ENCODE measurements around the gene DMBT1. TPM values are rescaled to one million over a fixed set of nuclear protein-coding genes. Genes with fewer than 3 reads are reported as not detected.

DMBT1 gene
- polyA plus RNA-seq, 1 donor (not counting 4 experiments of a cell fraction or from before 2014, with no cell fraction given), result 0.04 TPM

DNA sequence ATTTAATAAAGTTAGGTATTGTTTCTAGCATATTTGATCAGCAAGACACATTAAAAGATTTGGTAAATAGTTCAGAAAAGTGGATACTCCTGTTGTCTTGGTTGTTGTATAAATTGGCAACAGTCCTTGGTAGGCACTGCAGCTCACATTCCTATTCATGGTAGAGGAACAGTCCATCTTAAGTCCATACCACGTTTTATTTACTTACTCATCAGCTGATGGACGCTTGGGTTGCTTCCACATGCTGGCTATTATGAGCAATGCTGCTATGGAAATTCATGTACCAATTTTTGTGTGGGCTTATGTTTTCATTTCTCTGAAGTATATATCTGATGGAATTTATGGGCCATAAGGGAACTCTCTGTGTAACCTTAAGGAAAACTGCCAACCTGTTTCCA lies 95.8 kb downstream of the DMBT1 start:
- Histone ChIP-seq H3K27me3 (ENCODE audit: control insufficient read depth, extremely low read depth, insufficient read depth, low read length) (peaks cover 25% of the 10 kb centered on the region), H3K36me3 (ENCODE audit: control insufficient read depth in 2 of 2, extremely low read depth in 1 of 2, insufficient read depth in 2 of 2, low read length in 2 of 2) (no peaks in the 10 kb centered on the region), H3K4me2 (ENCODE audit: control insufficient read depth, extremely low read depth, insufficient read depth, low read depth, low read length) (no peak overlapping the region), H3K27ac (ENCODE audit: control insufficient read depth, insufficient read depth, low read length) (no peak overlapping the region), H2AFZ (ENCODE audit: control insufficient read depth, low read length) (no peak overlapping the region), H3K79me2 (ENCODE audit: control insufficient read depth, insufficient read depth, low read length) (no peaks in the 10 kb centered on the region), H4K20me1 (ENCODE audit: control insufficient read depth, extremely low read depth, insufficient read depth, low read length) (no peaks in the 10 kb centered on the region), H3K9me3 (ENCODE audit: control insufficient read depth, low read depth, low read length) (no peaks in the 10 kb centered on the region), H3K4me3 (ENCODE audit: control insufficient read depth in 2 of 3, extremely low read depth in 1 of 3, insufficient read depth in 2 of 3, low read depth in 1 of 3, low read length in 3 of 3) (no peak overlapping the region), H3K9ac (ENCODE audit: control insufficient read depth, extremely low read depth, insufficient read depth, low read length) (no peak overlapping the region), H3K4me1 (ENCODE audit: control insufficient read depth, extremely low read depth, insufficient read depth, low read length) (no peaks in the 10 kb centered on the region), H3K9me1 (ENCODE audit: control insufficient read depth, extremely low read depth, insufficient read depth, low read length) (no peaks in the 10 kb centered on the region)
- dilution Hi-C loops (cut with MboI; ENCODE audit: extremely low pct_ligation_motif_present, low sequenced_read_pairs), result no loop called here
- no peak for DNase-seq (ENCODE audit: low read depth, low spot score)
- FAIRE-seq, result no peak
- no peak for TF ChIP-seq EZH2 (IDR thresholded peaks at IDR 0.05; ENCODE audit: low read length)
- TF ChIP-seq, protein P1, sequence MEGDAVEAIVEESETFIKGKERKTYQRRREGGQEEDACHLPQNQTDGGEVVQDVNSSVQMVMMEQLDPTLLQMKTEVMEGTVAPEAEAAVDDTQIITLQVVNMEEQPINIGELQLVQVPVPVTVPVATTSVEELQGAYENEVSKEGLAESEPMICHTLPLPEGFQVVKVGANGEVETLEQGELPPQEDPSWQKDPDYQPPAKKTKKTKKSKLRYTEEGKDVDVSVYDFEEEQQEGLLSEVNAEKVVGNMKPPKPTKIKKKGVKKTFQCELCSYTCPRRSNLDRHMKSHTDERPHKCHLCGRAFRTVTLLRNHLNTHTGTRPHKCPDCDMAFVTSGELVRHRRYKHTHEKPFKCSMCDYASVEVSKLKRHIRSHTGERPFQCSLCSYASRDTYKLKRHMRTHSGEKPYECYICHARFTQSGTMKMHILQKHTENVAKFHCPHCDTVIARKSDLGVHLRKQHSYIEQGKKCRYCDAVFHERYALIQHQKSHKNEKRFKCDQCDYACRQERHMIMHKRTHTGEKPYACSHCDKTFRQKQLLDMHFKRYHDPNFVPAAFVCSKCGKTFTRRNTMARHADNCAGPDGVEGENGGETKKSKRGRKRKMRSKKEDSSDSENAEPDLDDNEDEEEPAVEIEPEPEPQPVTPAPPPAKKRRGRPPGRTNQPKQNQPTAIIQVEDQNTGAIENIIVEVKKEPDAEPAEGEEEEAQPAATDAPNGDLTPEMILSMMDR (optimal IDR thresholded peaks at IDR 0.05 in 1 of 3, IDR thresholded peaks at IDR 0.05 in 1 of 3, conservative IDR thresholded peaks at IDR 0.05 in 1 of 3; ENCODE audit: extremely low read depth in 1 of 3, insufficient read depth in 2 of 3, low read length in 3 of 3), result no peak

DNA sequence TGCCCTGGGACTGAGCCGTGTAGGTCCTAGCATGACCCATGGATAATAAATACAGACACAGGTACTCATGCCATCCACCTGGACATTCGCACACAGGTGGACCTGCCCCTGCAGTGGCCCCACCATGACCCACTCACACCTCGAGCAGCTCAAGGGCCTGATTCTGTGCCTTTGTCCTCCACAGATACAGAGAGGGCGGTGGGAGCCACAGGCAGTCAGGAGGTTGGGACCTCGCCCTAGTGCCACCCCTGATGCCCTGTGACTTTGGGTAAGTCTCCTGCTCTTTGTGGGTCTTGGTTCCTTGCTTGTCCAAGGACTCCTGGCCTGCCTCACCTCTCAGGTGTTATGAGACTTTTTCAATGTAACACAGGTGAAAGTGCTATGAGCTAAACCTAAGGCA lies 96.2 kb downstream of the DMBT1 start:
- TF ChIP-seq EZH2 (IDR thresholded peaks at IDR 0.05; ENCODE audit: low read length), result no peak
- TF ChIP-seq, protein P1 (optimal IDR thresholded peaks at IDR 0.05 in 1 of 3, IDR thresholded peaks at IDR 0.05 in 1 of 3, conservative IDR thresholded peaks at IDR 0.05 in 1 of 3; ENCODE audit: extremely low read depth in 1 of 3, insufficient read depth in 2 of 3, low read length in 3 of 3), result no peak
- peaks cover 25% of the 10 kb centered on the region for H3K27me3 ChIP-seq (ENCODE audit: control insufficient read depth, extremely low read depth, insufficient read depth, low read length)
- dilution Hi-C loops (cut with MboI; ENCODE audit: extremely low pct_ligation_motif_present, low sequenced_read_pairs), result no loop called here

More for the DNA sequence above, 96.2 kb downstream of the DMBT1 start:
- H4K20me1 ChIP-seq (ENCODE audit: control insufficient read depth, extremely low read depth, insufficient read depth, low read length), result no peaks in the 10 kb centered on the region
- no peaks in the 10 kb centered on the region for H3K9me1 ChIP-seq (ENCODE audit: control insufficient read depth, extremely low read depth, insufficient read depth, low read length)
- no peaks in the 10 kb centered on the region for H3K4me1 ChIP-seq (ENCODE audit: control insufficient read depth, extremely low read depth, insufficient read depth, low read length)
- no peak for FAIRE-seq
- no peak overlapping the region for H3K4me2 ChIP-seq (ENCODE audit: control insufficient read depth, extremely low read depth, insufficient read depth, low read depth, low read length)
- DNase-seq (ENCODE audit: low read depth, low spot score), result no peak
- H2AFZ ChIP-seq (ENCODE audit: control insufficient read depth, low read length), result no peak overlapping the region
- H3K9ac ChIP-seq (ENCODE audit: control insufficient read depth, extremely low read depth, insufficient read depth, low read length), result no peak overlapping the region
- H3K27ac ChIP-seq (ENCODE audit: control insufficient read depth, insufficient read depth, low read length), result no peak overlapping the region
- H3K4me3 ChIP-seq (ENCODE audit: control insufficient read depth in 2 of 3, extremely low read depth in 1 of 3, insufficient read depth in 2 of 3, low read depth in 1 of 3, low read length in 3 of 3), result no peak overlapping the region
- H3K36me3 ChIP-seq (ENCODE audit: control insufficient read depth in 2 of 2, extremely low read depth in 1 of 2, insufficient read depth in 2 of 2, low read length in 2 of 2), result no peaks in the 10 kb centered on the region
- H3K79me2 ChIP-seq (ENCODE audit: control insufficient read depth, insufficient read depth, low read length), result no peaks in the 10 kb centered on the region
- H3K9me3 ChIP-seq (ENCODE audit: control insufficient read depth, low read depth, low read length), result no peaks in the 10 kb centered on the region

All from keratinocyte (primary cell).